Suprapubic skin (tissue), 4 donors: ENCODE measurements around the gene C1QTNF2. TPM values are rescaled to one million over a fixed set of nuclear protein-coding genes. Genes with fewer than 3 reads are reported as not detected.

ENCODE experiments used
- DNase-seq, 2 donors: peaks; one replicate each; pipeline ENCODE4 v3.0.0-alpha.2; 2019; ENCODE audit warnings: low spot score in 2 of 2
- H3K27ac ChIP-seq: fragments of 200-600 bp; sonication (generic); one replicate; pipeline ENCODE4 v1.5.1; 2019
- H3K27me3 ChIP-seq: fragments of 200-600 bp; sonication (generic); one replicate; pipeline ENCODE4 v1.5.1; 2019
- H3K36me3 ChIP-seq: fragments of 200-600 bp; sonication (generic); one replicate; pipeline ENCODE4 v1.5.1; 2019
- H3K4me1 ChIP-seq: fragments of 200-600 bp; sonication (generic); one replicate; pipeline ENCODE4 v1.5.1; 2019
- H3K4me3 ChIP-seq: fragments of 200-600 bp; sonication (generic); one replicate; pipeline ENCODE4 v1.5.1; 2019; ENCODE audit warnings: mild to moderate bottlenecking
- H3K9me3 ChIP-seq: fragments of 200-600 bp; sonication (generic); one replicate; pipeline ENCODE4 v1.5.1; 2019
- CTCF ChIP-seq, 2 donors: fragments of 200-600 bp in 1 of 2; fragments of 450-650 bp in 1 of 2; sonication (generic) in 1 of 2; IDR thresholded peaks; one replicate each; pipeline ENCODE4 v1.5.1; 2016 to 2019; ENCODE audit warnings: antibody characterized with exemption in 2 of 2, mild to moderate bottlenecking in 1 of 2, moderate library complexity in 1 of 2
- EP300 ChIP-seq: sonication (generic); formaldehyde crosslinking; IDR thresholded peaks from one replicate; pipeline ENCODE4 v1.6.1; 2017; ENCODE audit warnings: antibody characterized with exemption
- POLR2A ChIP-seq, 2 donors: fragments of 450-650 bp; IDR thresholded peaks; one replicate each; pipeline ENCODE4 v1.6.1; 2017; ENCODE audit warnings: antibody characterized with exemption in 2 of 2, mild to moderate bottlenecking in 2 of 2, moderate library complexity in 2 of 2
- POLR2AphosphoS5 ChIP-seq, 3 donors: sonication (generic); formaldehyde crosslinking; IDR thresholded peaks; one replicate each; pipeline ENCODE4 v1.6.1; 2017; ENCODE audit warnings: antibody characterized with exemption in 3 of 3
- WGBS: methylation state at CpG from one replicate; pipeline ENCODE4 v1.1.5; 2018; 5-methylcytosine and 5-hydroxymethylcytosine counted together
- total RNA-seq, 4 donors: library from RNA; depleted of rRNA; stranded (reverse); fragments of >200 nt; gene quantifications; one replicate each; pipeline ENCODE4 v1.1.0, GENCODE V29; 2016

C1QTNF2 gene
- total RNA-seq, 4 donors from 2014 or later: 0.21 to 0.23 TPM; not detected in 2

- TF ChIP-seq POLR2AphosphoS5 (IDR thresholded peaks at IDR 0.05) (no peak), POLR2A (IDR thresholded peaks at IDR 0.05) (no peak), EP300 (no peak), CTCF (IDR thresholded peaks at IDR 0.05) (no peak)
- WGBS: 37% methylated on average over 4 of the region's 4 CpGs
- no peaks in the 10 kb centered on the region for H3K36me3 ChIP-seq
- no peak overlapping the region for H3K4me3 ChIP-seq
- no peak for DNase-seq
- no peak overlapping the region for H3K27ac ChIP-seq
- no peaks in the 10 kb centered on the region for H3K9me3 ChIP-seq
- no peaks in the 10 kb centered on the region for H3K27me3 ChIP-seq
- H3K4me1 ChIP-seq: peaks cover 4% of the 10 kb centered on the region
Observed at GRCh38 chr5:160379511-160379910, 9.1 kb upstream of the C1QTNF2 start.

DNA sequence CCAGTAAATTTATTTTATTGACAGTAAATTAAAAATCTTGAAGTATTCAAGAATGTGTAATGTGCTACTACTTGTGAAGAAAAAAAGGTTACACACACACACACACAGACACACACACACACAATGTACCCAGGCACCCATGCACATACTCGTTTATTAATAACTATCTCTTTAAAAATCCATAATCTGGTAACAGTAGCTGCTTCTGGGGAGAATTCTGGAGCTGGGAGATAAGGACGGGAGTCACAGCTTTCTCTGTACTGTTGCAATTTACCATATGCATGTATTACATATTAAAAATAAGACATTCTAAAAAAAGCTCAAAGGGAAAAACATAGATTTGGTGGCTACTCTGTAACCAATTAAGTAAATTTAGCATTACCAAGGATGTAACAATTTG is 7.9 kb upstream of the C1QTNF2 start:
- H3K27ac ChIP-seq: no peak overlapping the region
- H3K9me3 ChIP-seq: no peaks in the 10 kb centered on the region
- 76% methylated on average over 2 of the region's 2 CpGs for WGBS
- no peak overlapping the region for H3K4me3 ChIP-seq
- TF ChIP-seq POLR2A (IDR thresholded peaks at IDR 0.05) (no peak), POLR2AphosphoS5 (IDR thresholded peaks at IDR 0.05) (no peak)
- no peak for DNase-seq
- H3K4me1 ChIP-seq: peaks cover 4% of the 10 kb centered on the region
- no peaks in the 10 kb centered on the region for H3K36me3 ChIP-seq
- no peaks in the 10 kb centered on the region for H3K27me3 ChIP-seq

DNA sequence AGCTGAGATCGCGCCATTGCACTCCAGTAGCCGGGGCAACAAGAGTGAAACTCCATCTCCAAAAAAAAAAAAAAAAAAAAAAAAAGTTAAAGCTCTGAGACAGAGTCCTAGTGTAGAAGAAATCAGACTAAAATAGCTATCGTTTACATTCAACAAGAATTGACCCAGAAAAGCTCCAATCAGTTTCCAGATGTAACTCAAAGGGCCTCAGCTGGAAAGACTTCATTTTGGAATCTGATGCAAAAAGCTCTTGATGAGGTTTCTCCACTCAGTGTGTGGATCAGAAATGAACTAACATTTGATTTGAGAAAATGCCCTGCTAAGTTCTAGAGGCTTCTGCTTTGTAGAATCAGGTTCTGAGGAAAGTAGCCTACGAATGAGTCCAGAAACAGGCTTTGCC is 7.2 kb upstream of the C1QTNF2 start:
- H3K27me3 ChIP-seq: no peaks in the 10 kb centered on the region
- peaks cover 4% of the 10 kb centered on the region for H3K4me1 ChIP-seq
- no peaks in the 10 kb centered on the region for H3K9me3 ChIP-seq
- H3K27ac ChIP-seq: no peak overlapping the region
- DNase-seq: no peak
- no peak overlapping the region for H3K4me3 ChIP-seq
- no peak for TF ChIP-seq POLR2AphosphoS5 (IDR thresholded peaks at IDR 0.05)
- TF ChIP-seq POLR2A (IDR thresholded peaks at IDR 0.05): no peak
- no peak for TF ChIP-seq EP300
- TF ChIP-seq CTCF (IDR thresholded peaks at IDR 0.05): no peak
- H3K36me3 ChIP-seq: no peaks in the 10 kb centered on the region
- 76% methylated on average over 5 of the region's 5 CpGs for WGBS

DNA sequence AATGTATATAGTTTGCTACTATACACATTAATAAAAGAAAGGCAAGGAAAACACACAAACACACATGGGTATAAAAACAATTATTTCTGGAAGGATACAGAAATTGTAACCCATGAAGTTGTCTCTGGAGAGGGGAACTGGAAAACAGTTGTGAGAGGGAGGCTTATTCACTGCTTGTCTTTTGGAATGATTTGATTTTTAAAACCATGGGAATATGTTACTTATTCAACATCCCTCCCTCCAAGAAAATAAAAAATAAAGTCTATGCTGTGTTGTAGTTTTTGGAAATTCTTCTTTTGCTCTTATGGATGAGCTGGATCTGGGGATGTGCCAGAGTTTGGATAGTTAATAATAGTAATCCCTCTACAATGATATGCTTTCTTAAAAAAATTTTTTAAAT is 6.0 kb upstream of the C1QTNF2 start:
- DNase-seq: no peak
- no peaks in the 10 kb centered on the region for H3K27me3 ChIP-seq
- H3K9me3 ChIP-seq: no peaks in the 10 kb centered on the region
- no peak for TF ChIP-seq POLR2A (IDR thresholded peaks at IDR 0.05)
- TF ChIP-seq POLR2AphosphoS5 (IDR thresholded peaks at IDR 0.05): no peak
- no peak for TF ChIP-seq CTCF (IDR thresholded peaks at IDR 0.05)
- no peak for TF ChIP-seq EP300
- H3K4me1 ChIP-seq: peaks cover 4% of the 10 kb centered on the region
- H3K27ac ChIP-seq: no peak overlapping the region
- H3K36me3 ChIP-seq: no peaks in the 10 kb centered on the region
- H3K4me3 ChIP-seq: no peak overlapping the region

DNA sequence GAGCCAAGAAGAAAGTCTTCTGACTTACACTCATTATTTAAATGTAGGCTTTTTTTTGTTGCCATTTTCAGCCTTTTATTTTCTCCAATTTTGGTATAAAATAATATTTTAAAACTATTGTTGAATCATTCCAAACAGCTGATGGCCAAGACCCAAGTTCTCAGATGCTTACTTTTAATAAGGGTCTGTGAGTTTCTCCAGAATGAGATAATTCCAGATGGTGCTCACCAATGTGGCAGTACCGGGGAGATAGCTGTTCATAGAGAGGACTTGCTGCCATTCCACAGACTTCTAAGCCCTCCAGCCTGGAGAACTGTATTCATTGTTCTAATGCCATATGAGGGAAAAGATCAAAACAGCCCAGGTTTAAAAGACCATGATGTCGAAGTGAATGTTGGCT is 5.3 kb upstream of the C1QTNF2 start:
- peaks cover 9% of the 10 kb centered on the region for H3K4me1 ChIP-seq
- WGBS: 74% methylated on average over 2 of the region's 2 CpGs
- no peak for DNase-seq
- no peak overlapping the region for H3K4me3 ChIP-seq
- H3K36me3 ChIP-seq: no peaks in the 10 kb centered on the region
- TF ChIP-seq POLR2A (IDR thresholded peaks at IDR 0.05) (no peak), CTCF (IDR thresholded peaks at IDR 0.05) (no peak), EP300 (no peak), POLR2AphosphoS5 (IDR thresholded peaks at IDR 0.05) (no peak)
- H3K9me3 ChIP-seq: no peaks in the 10 kb centered on the region
- no peaks in the 10 kb centered on the region for H3K27me3 ChIP-seq
- no peak overlapping the region for H3K27ac ChIP-seq

DNA sequence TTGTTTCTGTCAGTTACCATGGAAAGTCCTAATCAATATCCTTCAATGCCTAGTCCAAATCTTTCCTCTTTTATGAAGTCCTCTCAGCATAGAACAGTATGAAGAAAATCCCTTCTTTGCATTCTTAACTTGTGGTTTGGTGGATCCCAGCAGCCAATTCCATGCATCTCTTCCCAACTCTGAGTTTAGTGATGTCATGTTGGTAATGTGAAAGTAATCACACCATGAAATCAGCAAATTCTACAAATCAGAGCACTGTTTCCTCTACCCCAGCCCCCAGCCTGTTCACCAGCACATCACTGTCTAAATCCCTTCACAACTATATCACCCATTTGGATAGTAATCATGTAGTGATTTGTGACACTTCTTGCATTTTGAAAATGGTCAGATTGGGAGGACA is 4.7 kb upstream of the C1QTNF2 start:
- Histone ChIP-seq H3K9me3 (no peaks in the 10 kb centered on the region), H3K4me3 (no peak overlapping the region), H3K27ac (no peak overlapping the region), H3K36me3 (no peaks in the 10 kb centered on the region), H3K4me1 (peaks cover 14% of the 10 kb centered on the region), H3K27me3 (no peaks in the 10 kb centered on the region)
- TF ChIP-seq POLR2AphosphoS5 (IDR thresholded peaks at IDR 0.05): no peak
- TF ChIP-seq POLR2A (IDR thresholded peaks at IDR 0.05): no peak
- no peak for TF ChIP-seq CTCF (IDR thresholded peaks at IDR 0.05)
- TF ChIP-seq EP300: no peak
- no peak for DNase-seq
